GM23248 (cell line): ENCODE results near the gene SNAPC4.

Experiments used
- EZH2 ChIP-seq: fragments of 200-600 bp; sonication (generic); IDR thresholded peaks from 2 replicates; pipeline ENCODE4 v1.6.1; 2018; ENCODE audit warnings: antibody characterized with exemption, mild to moderate bottlenecking; ENCODE audit not compliant: insufficient read depth, poor library complexity, severe bottlenecking
- EZH2phosphoT487 ChIP-seq: fragments of 200-600 bp; sonication (generic); IDR thresholded peaks from 2 replicates; pipeline ENCODE4 v1.6.1; 2018; ENCODE audit warnings: antibody characterized with exemption, moderate library complexity, mild to moderate bottlenecking, low read depth; ENCODE audit not compliant: insufficient read depth

- TF ChIP-seq EZH2phosphoT487 (no peak), EZH2 (no peak)
Observed at GRCh38 chr9:136363106-136363948, 36.6 kb downstream of the SNAPC4 start, which contains the start of gene DNLZ.
